IMR-90 (cell line): ENCODE results near the gene MS4A6A. TPM values are rescaled to one million over a fixed set of nuclear protein-coding genes. Genes with fewer than 3 reads are reported as not detected.
"Not testable (repeated sequence)": the region's sequence is repeated elsewhere in the genome, so short reads cannot be mapped to it uniquely, and the experiment has no call there.

Source experiments
- ATAC-seq: fragments of 200-7000 bp; cut with Tn5 transposase; 2 replicates; pipeline ENCODE4 v1.9.1; 2020; ENCODE audit warnings: low read depth, mild to moderate bottlenecking, moderate library complexity
- BruUV-seq: library from RNA; stranded (reverse); fragments of 400-500 nt; replicated peaks from 2 replicates; lab custom pipeline; 2021; lab: Mats Ljungman, UMichigan
- CTCF ChIA-PET: fragments of 300-600 bp; formaldehyde crosslinking; extraction: SDS; loops from one replicate; lab custom pipeline; 2021; ENCODE audit warnings: antibody characterized with exemption; lab: Yijun Ruan, JAX
- POLR2A ChIA-PET: fragments of 300-600 bp; sonication (Branson Sonifier 250); formaldehyde crosslinking; loops from one replicate; lab custom pipeline; 2022; ENCODE audit warnings: antibody characterized with exemption; ENCODE audit not compliant: unreplicated experiment; lab: Charles Lee
- DNase-seq: peaks from one replicate; pipeline ENCODE4 v3.0.0; 2013
- H2AFZ ChIP-seq: replicated peaks from 2 replicates; pipeline ENCODE3; 2013; ENCODE audit warnings: low read length, mild to moderate bottlenecking; ENCODE audit not compliant: poor library complexity
- H2AK5ac ChIP-seq: 2 replicates; pipeline ENCODE4 v1.6.1; 2013; ENCODE audit warnings: low read depth, low read length, inconsistent platforms
- H2AK9ac ChIP-seq: replicated peaks from 2 replicates; pipeline ENCODE3; 2013; ENCODE audit warnings: mild to moderate bottlenecking, low read depth, low read length, moderate library complexity; ENCODE audit not compliant: poor library complexity
- H2BK120ac ChIP-seq: 2 replicates; pipeline ENCODE4 v1.6.1; 2013; ENCODE audit warnings: low read depth, low read length, inconsistent platforms
- H2BK15ac ChIP-seq: 3 replicates; pipeline ENCODE4 v1.6.1; 2013; ENCODE audit warnings: low read depth, low read length, inconsistent platforms
- H2BK20ac ChIP-seq: 2 replicates; pipeline ENCODE4 v1.6.1; 2013; ENCODE audit warnings: low read depth, mild to moderate bottlenecking, inconsistent platforms, low read length, moderate library complexity
- H2BK5ac ChIP-seq: 2 replicates; pipeline ENCODE4 v1.6.1; 2013; ENCODE audit warnings: mild to moderate bottlenecking, low read depth, low read length, inconsistent platforms; ENCODE audit not compliant: poor library complexity, severe bottlenecking
- H3K14ac ChIP-seq: replicated peaks from 2 replicates; pipeline ENCODE4 v1.6.1; 2013; ENCODE audit warnings: low read depth, low read length, inconsistent platforms
- H3K18ac ChIP-seq: 2 replicates; pipeline ENCODE4 v1.6.1; 2013; ENCODE audit warnings: low read depth, low read length, control low read depth
- H3K23ac ChIP-seq: 2 replicates; pipeline ENCODE4 v1.6.1; 2013; ENCODE audit warnings: low read depth, low read length, inconsistent platforms
- H3K27ac ChIP-seq: 2 replicates; pipeline ENCODE4 v1.5.1; 2013; ENCODE audit warnings: mild to moderate bottlenecking, control low read depth, low read length; ENCODE audit not compliant: insufficient read depth
- H3K27me3 ChIP-seq: 2 replicates; pipeline ENCODE4 v1.6.1; 2013; ENCODE audit warnings: low read length; ENCODE audit not compliant: control insufficient read depth, insufficient read depth
- H3K36me3 ChIP-seq: 2 replicates; pipeline ENCODE4 v1.6.1; 2013; ENCODE audit warnings: low read length, mixed read lengths; ENCODE audit not compliant: control insufficient read depth, insufficient read depth
- H3K4ac ChIP-seq: 2 replicates; pipeline ENCODE4 v1.6.1; 2013; ENCODE audit warnings: low read depth, low read length, inconsistent platforms
- H3K4me1 ChIP-seq: 2 replicates; pipeline ENCODE4 v1.6.1; 2013; ENCODE audit warnings: low read length, mixed read lengths; ENCODE audit not compliant: control insufficient read depth, insufficient read depth
- H3K4me2 ChIP-seq: 2 replicates; pipeline ENCODE4 v1.6.1; 2013; ENCODE audit warnings: low read depth, mild to moderate bottlenecking, control low read depth, low read length, moderate library complexity
- H3K4me3 ChIP-seq: 2 replicates; pipeline ENCODE4 v1.5.1; 2013; ENCODE audit warnings: low read depth, mild to moderate bottlenecking, control low read depth, low read length, moderate library complexity; ENCODE audit not compliant: insufficient read depth
- H3K56ac ChIP-seq: 2 replicates; pipeline ENCODE4 v1.6.1; 2013; ENCODE audit warnings: low read length, inconsistent platforms; ENCODE audit not compliant: insufficient read depth; ENCODE audit errors: extremely low read depth
- H3K79me1 ChIP-seq, 2 experiments: 2 replicates each; pipeline ENCODE4 v1.6.1; 2013; ENCODE audit warnings: low read length in 2 of 2, inconsistent platforms in 1 of 2, low read depth in 1 of 2
- H3K9ac ChIP-seq: 2 replicates; pipeline ENCODE4 v1.6.1; 2013; ENCODE audit warnings: low read depth, low read length, control low read depth
- H3K9me1 ChIP-seq: 2 replicates; pipeline ENCODE4 v1.6.1; 2013; ENCODE audit warnings: low read length, inconsistent platforms; ENCODE audit not compliant: insufficient read depth
- H3K9me3 ChIP-seq: 2 replicates; pipeline ENCODE4 v1.6.1; 2013; ENCODE audit warnings: low read length; ENCODE audit not compliant: control insufficient read depth, insufficient read depth
- H4K20me1 ChIP-seq: 2 replicates; pipeline ENCODE4 v1.6.1; 2013; ENCODE audit warnings: low read length, inconsistent platforms; ENCODE audit not compliant: insufficient read depth
- H4K5ac ChIP-seq: 2 replicates; pipeline ENCODE4 v1.6.1; 2013; ENCODE audit warnings: mild to moderate bottlenecking, low read depth, low read length, control low read depth
- H4K8ac ChIP-seq, 2 experiments: 2 replicates each; pipeline ENCODE4 v1.6.1; 2013; ENCODE audit warnings: low read depth in 2 of 2, low read length in 2 of 2, control low read depth in 1 of 2, inconsistent platforms in 1 of 2
- H4K91ac ChIP-seq: 2 replicates; pipeline ENCODE4 v1.6.1; 2013; ENCODE audit warnings: low read depth, low read length, inconsistent platforms; ENCODE audit not compliant: insufficient read depth
- CEBPB ChIP-seq: IDR thresholded peaks from 2 replicates; pipeline ENCODE4 v1.6.1; 2012; ENCODE audit warnings: low read depth, low read length, improper control_type of control experiment
- CHD1 ChIP-seq: IDR thresholded peaks from 2 replicates; pipeline ENCODE4 v1.6.1; 2012; ENCODE audit warnings: low read depth, low read length, improper control_type of control experiment
- ELK1 ChIP-seq: fragments of 150-350 bp; IDR thresholded peaks from 2 replicates; pipeline ENCODE4 v1.6.1; 2016; ENCODE audit warnings: low read depth, mild to moderate bottlenecking, low read length, moderate library complexity, borderline replicate concordance
- FOS ChIP-seq: fragments of 150-350 bp; IDR thresholded peaks from 2 replicates; pipeline ENCODE4 v1.6.1; 2016; ENCODE audit warnings: low read depth, low read length
- MAFK ChIP-seq: IDR thresholded peaks from 2 replicates; pipeline ENCODE4 v1.6.1; 2012; ENCODE audit warnings: low read depth, low read length, improper control_type of control experiment
- NFE2L2 ChIP-seq: fragments of 150-350 bp; IDR thresholded peaks from 2 replicates; pipeline ENCODE4 v1.6.1; 2016; ENCODE audit warnings: low read depth, mild to moderate bottlenecking, low read length
- POLR2A ChIP-seq: IDR thresholded peaks from 2 replicates; pipeline ENCODE4 v1.6.1; 2012; ENCODE audit warnings: mild to moderate bottlenecking, low read depth, low read length
- RAD21 ChIP-seq: IDR thresholded peaks from 2 replicates; pipeline ENCODE4 v1.6.1; 2012; ENCODE audit warnings: low read length, improper control_type of control experiment
- RCOR1 ChIP-seq: IDR thresholded peaks from 2 replicates; pipeline ENCODE4 v1.6.1; 2012; ENCODE audit warnings: mild to moderate bottlenecking, low read length, improper control_type of control experiment; ENCODE audit not compliant: insufficient replicate concordance
- USF2 ChIP-seq: fragments of 150-350 bp; IDR thresholded peaks from 2 replicates; pipeline ENCODE4 v1.6.1; 2017; ENCODE audit warnings: mild to moderate bottlenecking, antibody characterized with exemption, low read length, low read depth
- WGBS, 2 experiments: methylation state at CpG; one replicate each; pipeline versions ENCODE4 v1.1.5 to v1.1.7; 2013; ENCODE audit warnings: missing lambda C conversion rate in 2 of 2; ENCODE audit not compliant: insufficient read length in 1 of 2; ENCODE audit errors: extremely low coverage in 2 of 2; 5-methylcytosine and 5-hydroxymethylcytosine counted together
- dilution Hi-C: fragments of 300-500 bp; cut with HindIII; formaldehyde crosslinking; loops from one replicate; pipeline ENCODE4 v1.14.3; 2018; ENCODE audit warnings: low sequenced_read_pairs; ENCODE audit not compliant: unreplicated experiment
- in situ Hi-C: fragments of 300-500 bp; cut with MboI; formaldehyde crosslinking; loops from 3 replicates; pipeline ENCODE4 v1.14.3; 2019; ENCODE audit warnings: low sequenced_read_pairs, inconsistent platforms, mixed read lengths
- intact Hi-C: fragments of 100-400 bp; cut with micrococcal nuclease; formaldehyde crosslinking; loops from 2 replicates; pipeline ENCODE4 v1.10.0; 2022
- polyA plus RNA-seq, 3 experiments: library from polyadenylated mRNA; depleted of rRNA; stranded (reverse); fragments of >200 nt; gene quantifications; 2 replicates each; pipeline ENCODE4 v1.2.3, GENCODE V29; 2012; ENCODE audit warnings: low replicate concordance in 1 of 3
- total RNA-seq: library from RNA; depleted of rRNA; stranded (reverse); fragments of >200 nt; gene quantifications from 2 replicates; pipeline ENCODE4 v1.2.3, GENCODE V29; 2012

The MS4A6A gene
- total and polyA plus RNA-seq, 2 of the 4 experiments (the other 2 are of a cell fraction): not detected

GRCh38 chr11:60155931-60156330 lies 27.0 kb downstream of the MS4A6A start:
- H3K23ac ChIP-seq: no peak overlapping the region
- H2AK9ac ChIP-seq: no peak overlapping the region
- no peaks in the 10 kb centered on the region for H3K9me3 ChIP-seq
- no peak overlapping the region for H3K18ac ChIP-seq
- DNase-seq: no peak
- in situ Hi-C loops (no loop called here), dilution Hi-C loops (no loop called here), intact Hi-C loops (no loop called here)
- ChIA-PET POLR2A (no interaction called here), CTCF (no interaction called here)
- H2BK15ac ChIP-seq: no peak overlapping the region
- WGBS, 2 experiments: no CpG with 5 or more reads among the region's 3 CpGs
- no peaks in the 10 kb centered on the region for H3K27me3 ChIP-seq
- H2AK5ac ChIP-seq: no peak overlapping the region
- no TSS peak for BruUV-seq
- no peak overlapping the region for H4K8ac ChIP-seq
- H3K27ac ChIP-seq: no peak overlapping the region
- no peak overlapping the region for H3K4me2 ChIP-seq
- no peak overlapping the region for H3K14ac ChIP-seq
- H3K9ac ChIP-seq: no peak overlapping the region
- ATAC-seq: no peak
- H4K5ac ChIP-seq: no peak overlapping the region
- H3K4ac ChIP-seq: no peak overlapping the region
- H3K79me1 ChIP-seq: no peaks in the 10 kb centered on the region
- H3K9me1 ChIP-seq: no peaks in the 10 kb centered on the region
- no peak overlapping the region for H3K4me3 ChIP-seq
- no peaks in the 10 kb centered on the region for H3K4me1 ChIP-seq
- no peaks in the 10 kb centered on the region for H3K36me3 ChIP-seq
- TF ChIP-seq FOS (no peak), CEBPB (no peak), CHD1 (no peak), ELK1 (no peak), USF2 (no peak), RAD21 (no peak), MAFK (no peak), POLR2A (no peak), RCOR1 (no peak), NFE2L2 (no peak)
- no peak overlapping the region for H2AFZ ChIP-seq
- H4K91ac ChIP-seq: no peak overlapping the region
- H2BK120ac ChIP-seq: no peak overlapping the region
- H2BK20ac ChIP-seq: no peak overlapping the region
- H4K20me1 ChIP-seq: no peaks in the 10 kb centered on the region
- no peak overlapping the region for H2BK5ac ChIP-seq
- H3K56ac ChIP-seq: no peak overlapping the region

GRCh38 chr11:60152727-60153126 lies 30.2 kb downstream of the MS4A6A start:
- DNase-seq, H2AK9ac ChIP-seq, H3K4me3 ChIP-seq, H2BK15ac ChIP-seq, ATAC-seq, H4K91ac ChIP-seq, H3K9ac ChIP-seq, H2AK5ac ChIP-seq, H2BK20ac ChIP-seq, intact Hi-C loops, H2AFZ ChIP-seq, H3K27me3 ChIP-seq, H3K56ac ChIP-seq, H3K36me3 ChIP-seq, H3K9me1 ChIP-seq, H4K8ac ChIP-seq, H3K9me3 ChIP-seq, H3K23ac ChIP-seq, H3K4ac ChIP-seq, H4K20me1 ChIP-seq, H4K5ac ChIP-seq, H3K79me1 ChIP-seq, CTCF ChIA-PET, dilution Hi-C loops, POLR2A ChIA-PET, H2BK120ac ChIP-seq, in situ Hi-C loops, H3K14ac ChIP-seq, H3K4me1 ChIP-seq, H2BK5ac ChIP-seq, H3K4me2 ChIP-seq, H3K27ac ChIP-seq, BruUV-seq, H3K18ac ChIP-seq: not testable (repeated sequence)
